ENCODE results near the gene LMAN1L. TPM values are rescaled to one million over a fixed set of nuclear protein-coding genes. Genes with fewer than 3 reads are reported as not detected.

The LMAN1L gene
- total RNA-seq, 1 experiment from 2014 or later, result not detected

- Mint-ChIP-seq H3K27ac (peak overlapping the region in 1 of 3 experiments; percentile 55; a peak in 1 of 7 replicates), H3K36me3 (ENCODE audit: insufficient read depth in 1 of 3, low read depth in 3 of 3) (no peaks in the 10 kb centered on the region), H3K9me3 (no peaks in the 10 kb centered on the region; a peak in 1 of 5 replicates), H3K4me1 (peaks cover 12 to 25% of the 10 kb centered on the region in 2 experiments), H3K27me3 (ENCODE audit: low read depth) (peaks cover 13% of the 10 kb centered on the region), H3K4me3 (no peak overlapping the region)
- H4K20me1 ChIP-seq (ENCODE audit: control insufficient read depth, insufficient read depth, insufficient read length), result no peaks in the 10 kb centered on the region
- H2AK5ac ChIP-seq (ENCODE audit: insufficient read length, low read length), result no peak overlapping the region
- H3K4ac ChIP-seq (ENCODE audit: low read depth, low read length), result no peak overlapping the region
- no peaks in the 10 kb centered on the region for H3K79me2 ChIP-seq (ENCODE audit: insufficient read depth, low read length)
- H3K4me2 ChIP-seq (ENCODE audit: insufficient read depth, insufficient read length, low read length), result no peak overlapping the region
- no peak overlapping the region for H2BK12ac ChIP-seq (ENCODE audit: insufficient read length, low read depth, low read length)
- H2AFZ ChIP-seq (ENCODE audit: low read length), result no peak overlapping the region
- H4K8ac ChIP-seq (replicated peaks; ENCODE audit: insufficient read length, low read depth, low read length), result no peak overlapping the region
- H3K79me1 ChIP-seq (ENCODE audit: insufficient read depth, low read depth, low read length, poor library complexity, severe bottlenecking), result no peaks in the 10 kb centered on the region
- DNase-seq, result no peak
- H3K9me3 ChIP-seq (ENCODE audit: control insufficient read depth, low read depth, low read length), result no peaks in the 10 kb centered on the region
- no peak overlapping the region for H3K27ac ChIP-seq (ENCODE audit: insufficient read length, low read depth, low read length)
- H4K5ac ChIP-seq (ENCODE audit: insufficient read length, low read depth, low read length), result no peak overlapping the region
- H3K23ac ChIP-seq (ENCODE audit: insufficient read length, low read depth, low read length), result no peak overlapping the region
- no peaks in the 10 kb centered on the region for H3K27me3 ChIP-seq (ENCODE audit: insufficient read depth, low read length)
- no peak overlapping the region for H3K9ac ChIP-seq (ENCODE audit: extremely low read depth, insufficient read length, low read length)
- no peaks in the 10 kb centered on the region for H3K23me2 ChIP-seq (ENCODE audit: insufficient read length, low read depth, low read length, poor library complexity, severe bottlenecking)
- H3K18ac ChIP-seq (ENCODE audit: insufficient read length, low read depth, low read length), result no peak overlapping the region
- H2BK120ac ChIP-seq (ENCODE audit: low read depth, low read length, poor library complexity, severe bottlenecking), result no peak overlapping the region
- H4K91ac ChIP-seq (ENCODE audit: insufficient read length, low read depth, low read length), result no peak overlapping the region
- no peak overlapping the region for H3T11ph ChIP-seq (ENCODE audit: low read length)
- no peak overlapping the region for H2BK5ac ChIP-seq (ENCODE audit: insufficient read length, low read length)
- H3K56ac ChIP-seq (ENCODE audit: insufficient read length, low read depth, low read length), result no peak overlapping the region
- no CpG with 5 or more reads among the region's 15 CpGs for WGBS (ENCODE audit: extremely low coverage, insufficient read length, low lambda C conversion rate)
- H2BK15ac ChIP-seq (ENCODE audit: low read depth, low read length), result no peak overlapping the region
- TF ChIP-seq, protein P1, sequence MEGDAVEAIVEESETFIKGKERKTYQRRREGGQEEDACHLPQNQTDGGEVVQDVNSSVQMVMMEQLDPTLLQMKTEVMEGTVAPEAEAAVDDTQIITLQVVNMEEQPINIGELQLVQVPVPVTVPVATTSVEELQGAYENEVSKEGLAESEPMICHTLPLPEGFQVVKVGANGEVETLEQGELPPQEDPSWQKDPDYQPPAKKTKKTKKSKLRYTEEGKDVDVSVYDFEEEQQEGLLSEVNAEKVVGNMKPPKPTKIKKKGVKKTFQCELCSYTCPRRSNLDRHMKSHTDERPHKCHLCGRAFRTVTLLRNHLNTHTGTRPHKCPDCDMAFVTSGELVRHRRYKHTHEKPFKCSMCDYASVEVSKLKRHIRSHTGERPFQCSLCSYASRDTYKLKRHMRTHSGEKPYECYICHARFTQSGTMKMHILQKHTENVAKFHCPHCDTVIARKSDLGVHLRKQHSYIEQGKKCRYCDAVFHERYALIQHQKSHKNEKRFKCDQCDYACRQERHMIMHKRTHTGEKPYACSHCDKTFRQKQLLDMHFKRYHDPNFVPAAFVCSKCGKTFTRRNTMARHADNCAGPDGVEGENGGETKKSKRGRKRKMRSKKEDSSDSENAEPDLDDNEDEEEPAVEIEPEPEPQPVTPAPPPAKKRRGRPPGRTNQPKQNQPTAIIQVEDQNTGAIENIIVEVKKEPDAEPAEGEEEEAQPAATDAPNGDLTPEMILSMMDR (conservative IDR thresholded peaks at IDR 0.05), result no peak
- peak overlapping the region; percentile 68; the same call in 1 of the 2 replicates for H3K14ac ChIP-seq (ENCODE audit: insufficient read depth, low read length)
- H2BK20ac ChIP-seq (ENCODE audit: low read depth, low read length, poor library complexity, severe bottlenecking), result no peak overlapping the region
- H3K4me1 ChIP-seq (ENCODE audit: insufficient read depth, low read length), result no peaks in the 10 kb centered on the region
Measured at GRCh38 chr15:74815961-74816360, 3.3 kb downstream of the LMAN1L start.

Measured in H9 (cell line).